Cardiac septum (tissue), 1 donor: ENCODE measurements around the gene S100A9. TPM values are rescaled to one million over a fixed set of nuclear protein-coding genes. Genes with fewer than 3 reads are reported as not detected.

Experiments used
- DNase-seq: peaks from one replicate; pipeline ENCODE4 v3.0.0-alpha.2; 2020; ENCODE audit warnings: low spot score
- intact Hi-C: fragments of 100-400 bp; cut with DNase I; formaldehyde crosslinking; loops from one replicate; pipeline ENCODE4 v1.14.0; 2022
- total RNA-seq: library from RNA; stranded (reverse); fragmentation: NEBNext Ultra II Directional; extraction: Animal tissue kit (Norgen Biotek cat#: 25700); gene quantifications from one replicate; pipeline ENCODE4 v1.2.1, GENCODE V29; 2021
- donor health status: DM: no; HTN: no; CAD: no.

Gene S100A9
- total RNA-seq, 1 donor from 2014 or later: 91.9 TPM

GRCh38 chr1:153379591-153379990, 21.9 kb downstream of the S100A9 start:
- DNase-seq: no peak
- intact Hi-C loops: no loop called here

DNA sequence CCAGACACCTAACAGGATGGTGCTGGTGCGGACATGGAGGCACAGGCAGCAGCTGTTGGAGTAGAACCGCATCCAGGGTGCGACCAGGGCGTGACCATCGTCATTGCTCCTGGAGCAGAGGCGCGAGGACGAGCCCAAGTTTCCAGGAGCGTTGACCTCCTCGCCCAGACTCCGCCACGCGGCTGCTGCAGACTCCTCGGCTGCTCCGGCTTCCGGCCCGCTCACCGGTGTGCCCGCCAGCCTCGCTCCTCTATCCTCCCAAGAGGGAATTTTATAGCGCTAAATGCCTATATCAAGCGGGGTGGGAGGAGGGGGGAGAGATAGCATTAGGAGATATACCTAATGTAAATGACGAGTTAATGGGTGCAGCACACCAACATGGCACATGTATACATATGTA, 23.1 kb downstream of the S100A9 start:
- no peak for DNase-seq

DNA sequence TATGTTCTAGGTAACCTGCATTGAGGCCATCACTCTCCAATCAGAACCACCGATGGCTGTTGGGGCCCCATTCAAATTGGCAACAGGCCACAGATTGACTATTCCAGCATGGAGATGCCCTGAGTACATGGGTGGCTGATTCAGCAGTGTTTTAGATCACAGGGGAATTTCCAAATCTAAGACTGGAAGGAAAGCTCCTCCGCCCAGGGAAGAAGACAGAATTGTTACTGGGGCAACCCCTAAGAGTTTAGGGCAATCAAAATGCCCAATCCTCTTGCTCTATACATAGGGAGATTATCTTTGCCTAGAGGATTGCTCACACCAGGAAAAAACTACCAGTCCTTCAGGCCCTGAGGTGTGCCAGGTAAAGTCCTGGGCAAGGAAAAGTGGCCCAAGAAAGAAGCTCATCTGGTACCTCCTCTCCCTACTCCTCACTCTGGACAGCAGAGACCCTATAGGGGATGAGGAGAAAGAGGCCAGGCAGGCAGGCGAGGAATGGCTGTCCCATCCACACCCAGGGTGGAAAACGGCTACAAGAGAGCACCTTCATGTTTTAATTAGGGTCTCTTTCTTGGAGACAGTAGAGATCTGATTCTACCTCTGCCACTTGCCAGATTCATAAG, 27.4 kb downstream of the S100A9 start:
- DNase-seq: no peak
- intact Hi-C loops: no loop called here

More for the DNA sequence above, 23.1 kb downstream of the S100A9 start:
- intact Hi-C loops: no loop called here

- intact Hi-C loops: no loop called here
- DNase-seq: peak; percentile 82
Observed at GRCh38 chr1:153386500-153386901, 28.8 kb downstream of the S100A9 start.

- no peak for DNase-seq
- intact Hi-C loops: no loop called here
Observed at GRCh38 chr1:153387001-153387400, 29.3 kb downstream of the S100A9 start.

- intact Hi-C loops: no loop called here
- DNase-seq: no peak
Observed at GRCh38 chr1:153387785-153388184, 30.1 kb downstream of the S100A9 start.

GRCh38 chr1:153389401-153389800, 31.7 kb downstream of the S100A9 start:
- intact Hi-C loops: no loop called here

GRCh38 chr1:153389973-153390879, 32.6 kb downstream of the S100A9 start:
- intact Hi-C loops: no loop called here
- no peak for DNase-seq

More at GRCh38 chr1:153389401-153389800, 31.7 kb downstream of the S100A9 start:
- no peak for DNase-seq

- intact Hi-C loops: no loop called here
- peak; percentile 94 for DNase-seq
Observed at GRCh38 chr1:153390938-153391710, 33.5 kb downstream of the S100A9 start, which contains the start of gene S100A8. Gene S100A8 (minus strand): TSS chr1:153391073. CDS start chr1:153390535, 538 bp downstream.

GRCh38 chr1:153392258-153392657, 34.6 kb downstream of the S100A9 start:
- no peak for DNase-seq

GRCh38 chr1:153392822-153393221, 35.2 kb downstream of the S100A9 start:
- no peak for DNase-seq
- intact Hi-C loops: no loop called here

More at GRCh38 chr1:153392258-153392657, 34.6 kb downstream of the S100A9 start:
- intact Hi-C loops: no loop called here

- DNase-seq: peak; percentile 90
- intact Hi-C loops: no loop called here
Observed at GRCh38 chr1:153393926-153394325, 36.3 kb downstream of the S100A9 start.

DNA sequence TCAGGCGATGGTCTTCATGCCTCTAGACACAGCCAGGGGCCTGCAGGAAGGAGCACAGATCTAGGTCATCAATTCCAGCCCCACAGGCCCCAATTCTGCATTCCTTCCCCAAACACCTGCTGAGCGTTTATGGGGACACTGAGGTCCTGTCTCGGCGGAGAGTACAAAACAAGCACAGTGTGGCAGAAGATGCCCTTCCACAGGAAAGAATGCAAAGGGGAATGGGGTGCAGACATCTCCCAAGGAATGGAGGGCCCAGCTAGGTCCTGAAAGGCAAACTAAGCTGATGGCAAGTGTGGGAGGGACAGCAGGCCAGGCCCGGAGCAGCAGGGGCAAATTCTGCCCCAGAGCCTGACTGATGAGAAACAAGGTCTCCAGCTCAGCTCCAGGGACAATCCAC, 36.7 kb downstream of the S100A9 start:
- DNase-seq: no peak
- intact Hi-C loops: no loop called here

- intact Hi-C loops: loop anchor here (5.0 kb wide), 1 partner anchor 102 kb away; no protein-coding TSS in a partner anchor
Observed at GRCh38 chr1:153395136-153395685, 37.6 kb downstream of the S100A9 start.

GRCh38 chr1:153395776-153396175, 38.1 kb downstream of the S100A9 start:
- intact Hi-C loops: loop anchor here (5.0 kb wide), 1 partner anchor 102 kb away; no protein-coding TSS in a partner anchor
- DNase-seq: no peak

More at GRCh38 chr1:153395136-153395685, 37.6 kb downstream of the S100A9 start:
- no peak for DNase-seq

DNA sequence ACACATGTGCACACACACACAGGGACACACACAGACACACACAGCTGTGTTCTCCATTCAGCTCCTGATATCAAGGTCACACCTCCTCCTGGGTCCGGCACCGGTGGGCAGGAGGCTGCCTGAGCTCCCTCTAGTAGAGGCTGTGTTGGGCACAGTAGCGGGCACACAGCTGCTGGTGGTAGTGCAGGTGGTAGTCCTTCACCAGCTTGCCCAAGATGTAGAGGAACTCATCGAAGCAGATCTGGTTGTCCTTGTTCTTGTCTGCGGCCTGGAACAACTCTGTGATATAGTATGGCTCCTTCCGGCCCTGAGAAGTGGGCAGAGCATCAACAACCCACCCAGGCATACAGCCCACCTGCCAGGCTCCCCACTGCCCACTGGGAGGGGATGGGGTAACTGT, 38.8 kb downstream of the S100A9 start:
- no peak for DNase-seq
- intact Hi-C loops: loop anchor here (5.0 kb wide), 1 partner anchor 101 kb away; no protein-coding TSS in a partner anchor

DNA sequence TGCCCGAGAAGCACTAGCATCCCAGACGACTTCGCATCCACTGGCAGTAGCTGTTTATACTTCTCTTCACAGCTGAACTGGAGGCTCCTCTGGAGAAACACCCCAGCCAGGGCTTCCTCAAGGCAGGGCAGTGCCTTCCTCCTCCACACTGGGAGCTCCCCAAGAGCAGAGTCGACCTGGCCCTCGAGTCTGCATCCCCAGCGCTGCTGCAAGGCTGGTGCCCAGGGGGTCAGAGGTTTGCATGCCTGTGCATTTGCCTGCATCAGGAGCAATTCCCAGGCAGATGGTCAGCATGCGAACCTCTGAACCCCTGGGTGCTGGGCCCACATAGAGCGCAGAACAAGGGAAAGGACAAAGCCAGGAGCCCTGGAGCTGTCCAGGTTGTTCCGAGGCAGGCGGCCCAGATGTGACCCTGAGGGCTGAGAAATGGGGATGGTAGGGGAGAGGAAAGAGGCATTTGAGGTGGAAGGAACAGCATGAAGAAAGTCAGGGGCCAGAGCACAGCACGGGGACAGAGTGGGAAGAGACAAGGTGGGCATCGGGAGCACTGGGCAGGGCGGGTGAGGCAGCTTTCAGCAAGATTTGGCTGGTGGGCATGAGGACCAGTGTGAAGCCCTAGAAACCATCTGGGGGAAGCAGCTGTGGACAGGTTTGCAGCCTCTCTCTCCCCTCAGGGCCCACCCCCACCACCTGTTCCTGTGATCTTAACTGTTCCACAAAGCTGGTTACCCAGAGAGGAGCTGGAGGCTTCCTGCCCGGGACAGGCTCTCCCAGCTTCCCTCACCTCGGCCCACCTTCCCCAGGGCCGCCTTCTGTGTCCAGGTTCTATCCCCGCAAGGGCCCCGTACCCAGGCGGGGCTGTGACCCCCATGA, 39.6 kb downstream of the S100A9 start:
- DNase-seq: no peak
- intact Hi-C loops: loop anchor here (5.0 kb wide), 1 partner anchor 100 kb away; no protein-coding TSS in a partner anchor

GRCh38 chr1:153397924-153398651, 40.4 kb downstream of the S100A9 start:
- intact Hi-C loops: loop anchor here (5.0 kb wide), 1 partner anchor 99 kb away; no protein-coding TSS in a partner anchor
- no peak for DNase-seq
